Activated CD4-positive, alpha-beta T cell treated with anti-CD3 and anti-CD28 coated beads for 36 hours (primary cell): ENCODE measurements around the gene TBRG4. TPM values are rescaled to one million over a fixed set of nuclear protein-coding genes. Genes with fewer than 3 reads are reported as not detected.
A peak's percentile ranks its signal among the peaks of the same experiment; 100 is the strongest.

Experiments
- ATAC-seq: fragments of 200-7000 bp; cut with Tn5 transposase; one replicate; pipeline ENCODE4 v1.10.0; 2021; ENCODE audit warnings: mild to moderate bottlenecking, moderate library complexity
- CTCF ChIA-PET: fragments of 350-600 bp; sonication (Branson Sonifier 250); formaldehyde crosslinking; loops from one replicate; lab custom pipeline; 2021; ENCODE audit warnings: antibody characterized with exemption; lab: Charles Lee
- POLR2A ChIA-PET: fragments of 350-600 bp; sonication (Branson Sonifier 250); formaldehyde crosslinking; loops from one replicate; lab custom pipeline; 2021; ENCODE audit warnings: antibody characterized with exemption, inconsistent platforms; lab: Charles Lee
- DNase-seq: peaks from one replicate; pipeline ENCODE4 v3.0.0-alpha.2; 2020
- H3K27ac Mint-ChIP-seq: one replicate; pipeline ENCODE4 v1.8.0; 2021; ENCODE audit warnings: mixed read lengths
- H3K27me3 Mint-ChIP-seq: one replicate; pipeline ENCODE4 v1.8.0; 2021; ENCODE audit warnings: mixed read lengths
- H3K36me3 Mint-ChIP-seq: one replicate; pipeline ENCODE4 v1.8.0; 2021; ENCODE audit warnings: low read depth, mixed read lengths
- H3K4me1 Mint-ChIP-seq: one replicate; pipeline ENCODE4 v1.8.0; 2021; ENCODE audit warnings: mixed read lengths
- H3K4me3 Mint-ChIP-seq: one replicate; pipeline ENCODE4 v1.8.0; 2021; ENCODE audit warnings: mild to moderate bottlenecking, moderate library complexity, mixed read lengths
- H3K9me3 Mint-ChIP-seq: one replicate; pipeline ENCODE4 v1.8.0; 2021; ENCODE audit warnings: low read depth, mixed read lengths
- intact Hi-C, 2 experiments: fragments of 100-400 bp; cut with DNase I in 1 of 2; cut with micrococcal nuclease in 1 of 2; formaldehyde crosslinking; loops; one replicate each; pipeline versions ENCODE4 v1.14.2 to v1.15.1; 2022 to 2024; cut with DNase I, micrococcal nuclease
- total RNA-seq, 2 experiments: library from RNA; stranded (reverse); gene quantifications; one replicate each; pipeline ENCODE4 v1.2.3, GENCODE V29; 2021

Gene TBRG4
- total RNA-seq = 100 to 1,000 TPM; 158 to 163 TPM

- Mint-ChIP-seq H3K27ac (peak within 1 kb of the TSS; percentile 96), H3K27me3 (peaks cover 2% of the 10 kb centered on the region), H3K9me3 (no peaks in the 10 kb centered on the region), H3K36me3 (peaks cover 41% of the 10 kb centered on the region), H3K4me1 (peaks cover 35% of the 10 kb centered on the region), H3K4me3 (peak within 1 kb of the TSS; percentile 94)
- ATAC-seq = peak; percentile 95
- intact Hi-C loops = loop anchor here (1.0 to 2.0 kb wide), 16 partner anchors 25 to 658 kb away; partner anchors contain the start of genes H2AZ2 (in 2 of the 2), OGDH (in 2 of the 2), CCM2 (in 1 of the 2) and DDX56 (in 1 of the 2)
- ChIA-PET POLR2A (interaction anchor here (0.9 to 1.7 kb wide), 5 partner anchors 24 to 263 kb away, joined by 3 to 12 read pairs (median 7); partner anchors contain the start of gene H2AZ2), CTCF (interaction anchor here (0.6 to 6.9 kb wide), 13 partner anchors 9 to 522 kb away, joined by 3 to 37 read pairs (median 3); no protein-coding TSS in a partner anchor)
- peak; percentile 97 for DNase-seq
Measured at GRCh38 chr7:45111298-45112223, at the start of gene TBRG4. Gene TBRG4 (minus strand): TSS chr7:45111697. CDS start chr7:45109237, 2,460 bp downstream.

GRCh38 chr7:45161138-45161537 is 49.6 kb upstream of the TBRG4 start:
- Mint-ChIP-seq H3K27ac (no peak overlapping the region), H3K27me3 (peaks cover 16% of the 10 kb centered on the region), H3K4me1 (no peaks in the 10 kb centered on the region), H3K36me3 (no peaks in the 10 kb centered on the region), H3K4me3 (no peak overlapping the region), H3K9me3 (peaks cover 3% of the 10 kb centered on the region)
- POLR2A ChIA-PET = no interaction called here
- CTCF ChIA-PET = no interaction called here
- DNase-seq = no peak
- ATAC-seq = no peak
- intact Hi-C loops = no loop called here

- CTCF ChIA-PET = no interaction called here
- H3K27me3 Mint-ChIP-seq = peaks cover 16% of the 10 kb centered on the region
- intact Hi-C loops = no loop called here
- peaks cover 3% of the 10 kb centered on the region for H3K9me3 Mint-ChIP-seq
- H3K4me1 Mint-ChIP-seq = no peaks in the 10 kb centered on the region
- POLR2A ChIA-PET = no interaction called here
- no peak overlapping the region for H3K27ac Mint-ChIP-seq
- ATAC-seq (peak; percentile 16), DNase-seq (no peak)
- no peak overlapping the region for H3K4me3 Mint-ChIP-seq
- H3K36me3 Mint-ChIP-seq = no peaks in the 10 kb centered on the region
Measured at GRCh38 chr7:45160417-45160881, 49.0 kb upstream of the TBRG4 start.

- ChIA-PET POLR2A (no interaction called here), CTCF (interaction anchor here (0.9 to 8.2 kb wide), 2 partner anchors 97 to 100 kb away, joined by 3 to 70 read pairs; no protein-coding TSS in a partner anchor)
- Mint-ChIP-seq H3K27me3 (peaks cover 16% of the 10 kb centered on the region), H3K4me1 (no peaks in the 10 kb centered on the region), H3K36me3 (no peaks in the 10 kb centered on the region), H3K27ac (no peak overlapping the region), H3K4me3 (no peak overlapping the region), H3K9me3 (no peaks in the 10 kb centered on the region)
- intact Hi-C loops = no loop called here
- ATAC-seq (no peak), DNase-seq (no peak)
Measured at GRCh38 chr7:45159296-45159695, 47.8 kb upstream of the TBRG4 start.

GRCh38 chr7:45158471-45158870 is 47.0 kb upstream of the TBRG4 start:
- H3K9me3 Mint-ChIP-seq = no peaks in the 10 kb centered on the region
- intact Hi-C loops = no loop called here
- peaks cover 16% of the 10 kb centered on the region for H3K27me3 Mint-ChIP-seq
- H3K4me3 Mint-ChIP-seq = no peak overlapping the region
- ATAC-seq (no peak), DNase-seq (no peak)
- CTCF ChIA-PET = interaction anchor here (0.8 to 8.2 kb wide), 3 partner anchors 14 to 101 kb away, joined by 3 to 70 read pairs (median 3); no protein-coding TSS in a partner anchor
- no peaks in the 10 kb centered on the region for H3K4me1 Mint-ChIP-seq
- H3K36me3 Mint-ChIP-seq = no peaks in the 10 kb centered on the region
- no peak overlapping the region for H3K27ac Mint-ChIP-seq
- POLR2A ChIA-PET = interaction anchor here (0.5 kb wide), 1 partner anchor 62 kb away, joined by 7 read pairs; no protein-coding TSS in a partner anchor

GRCh38 chr7:45157653-45158401 is 46.3 kb upstream of the TBRG4 start, which contains the start of gene RAMP3:
Gene RAMP3 (plus strand): TSS chr7:45157791. CDS start chr7:45157829, 38 bp downstream.
- Mint-ChIP-seq H3K27me3 (peaks cover 16% of the 10 kb centered on the region), H3K27ac (no peak within 1 kb of the TSS), H3K4me1 (no peaks in the 10 kb centered on the region), H3K4me3 (no peak within 1 kb of the TSS), H3K9me3 (no peaks in the 10 kb centered on the region), H3K36me3 (no peaks in the 10 kb centered on the region)
- intact Hi-C loops = no loop called here
- ATAC-seq (no peak), DNase-seq (no peak)
- CTCF ChIA-PET = interaction anchor here (0.8 to 8.2 kb wide), 3 partner anchors 15 to 102 kb away, joined by 3 to 70 read pairs (median 3); no protein-coding TSS in a partner anchor
- POLR2A ChIA-PET = interaction anchor here (0.5 kb wide), 1 partner anchor 63 kb away, joined by 7 read pairs; no protein-coding TSS in a partner anchor

GRCh38 chr7:45157286-45157652 is 45.8 kb upstream of the TBRG4 start:
- H3K4me1 Mint-ChIP-seq = no peaks in the 10 kb centered on the region
- no peaks in the 10 kb centered on the region for H3K36me3 Mint-ChIP-seq
- CTCF ChIA-PET = interaction anchor here (1.1 to 8.2 kb wide), 2 partner anchors 36 to 102 kb away, joined by 3 to 70 read pairs; no protein-coding TSS in a partner anchor
- DNase-seq (no peak), ATAC-seq (no peak)
- H3K27me3 Mint-ChIP-seq = peaks cover 16% of the 10 kb centered on the region
- H3K27ac Mint-ChIP-seq = no peak overlapping the region
- POLR2A ChIA-PET = no interaction called here
- no peak overlapping the region for H3K4me3 Mint-ChIP-seq
- no peaks in the 10 kb centered on the region for H3K9me3 Mint-ChIP-seq
- intact Hi-C loops = no loop called here

GRCh38 chr7:45156516-45157272 is 45.2 kb upstream of the TBRG4 start:
- H3K4me3 Mint-ChIP-seq = no peak overlapping the region
- H3K9me3 Mint-ChIP-seq = no peaks in the 10 kb centered on the region
- intact Hi-C loops = no loop called here
- ATAC-seq (no peak), DNase-seq (no peak)
- no peak overlapping the region for H3K27ac Mint-ChIP-seq
- ChIA-PET CTCF (interaction anchor here (0.7 to 8.2 kb wide), 5 partner anchors 86 to 611 kb away, joined by 3 to 70 read pairs (median 3); no protein-coding TSS in a partner anchor), POLR2A (no interaction called here)
- no peaks in the 10 kb centered on the region for H3K4me1 Mint-ChIP-seq
- no peaks in the 10 kb centered on the region for H3K36me3 Mint-ChIP-seq
- peaks cover 16% of the 10 kb centered on the region for H3K27me3 Mint-ChIP-seq

- Mint-ChIP-seq H3K9me3 (no peaks in the 10 kb centered on the region), H3K36me3 (no peaks in the 10 kb centered on the region), H3K27ac (no peak overlapping the region), H3K27me3 (peaks cover 16% of the 10 kb centered on the region), H3K4me3 (no peak overlapping the region), H3K4me1 (no peaks in the 10 kb centered on the region)
- POLR2A ChIA-PET = no interaction called here
- DNase-seq (no peak), ATAC-seq (no peak)
- intact Hi-C loops = no loop called here
- CTCF ChIA-PET = interaction anchor here (0.7 to 8.2 kb wide), 5 partner anchors 87 to 612 kb away, joined by 3 to 70 read pairs (median 3); no protein-coding TSS in a partner anchor
Measured at GRCh38 chr7:45155941-45156340, 44.4 kb upstream of the TBRG4 start.

GRCh38 chr7:45155357-45155900 is 43.9 kb upstream of the TBRG4 start:
- DNase-seq (no peak), ATAC-seq (no peak)
- Mint-ChIP-seq H3K36me3 (no peaks in the 10 kb centered on the region), H3K4me1 (no peaks in the 10 kb centered on the region), H3K27ac (no peak overlapping the region), H3K9me3 (no peaks in the 10 kb centered on the region), H3K4me3 (no peak overlapping the region), H3K27me3 (peaks cover 16% of the 10 kb centered on the region)
- intact Hi-C loops = no loop called here
- ChIA-PET POLR2A (no interaction called here), CTCF (interaction anchor here (0.6 to 8.2 kb wide), 8 partner anchors 10 to 612 kb away, joined by 3 to 70 read pairs (median 3); no protein-coding TSS in a partner anchor)
